ENCODE data around the gene FBLIM1.

FBLIM1 gene

GRCh38 chr1:15730936-15731335, 27.7 kb upstream of the FBLIM1 start:
- no peak for TF ChIP-seq CTCF (IDR thresholded peaks at IDR 0.05; ENCODE audit: low read depth, low read length, missing control alignments)
- no peak for DNase-seq (ENCODE audit: low read depth)
- H3K4me3 ChIP-seq (ENCODE audit: low read depth, low read length) = no peak overlapping the region

- DNase-seq (ENCODE audit: low read depth) = no peak
- TF ChIP-seq CTCF (IDR thresholded peaks at IDR 0.05; ENCODE audit: low read depth, low read length, missing control alignments) = no peak
- no peak overlapping the region for H3K4me3 ChIP-seq (ENCODE audit: low read depth, low read length)
Observed at GRCh38 chr1:15731735-15732685, 26.6 kb upstream of the FBLIM1 start.

GRCh38 chr1:15732686-15733081, 25.9 kb upstream of the FBLIM1 start:
- no peak overlapping the region for H3K4me3 ChIP-seq (ENCODE audit: low read depth, low read length)
- DNase-seq (ENCODE audit: low read depth) = no peak
- no peak for TF ChIP-seq CTCF (IDR thresholded peaks at IDR 0.05; ENCODE audit: low read depth, low read length, missing control alignments)

GRCh38 chr1:15733218-15733725, 25.3 kb upstream of the FBLIM1 start:
- TF ChIP-seq CTCF (IDR thresholded peaks at IDR 0.05; ENCODE audit: low read depth, low read length, missing control alignments) = no peak
- DNase-seq (ENCODE audit: low read depth) = no peak
- no peak overlapping the region for H3K4me3 ChIP-seq (ENCODE audit: low read depth, low read length)

- TF ChIP-seq CTCF (IDR thresholded peaks at IDR 0.05; ENCODE audit: low read depth, low read length, missing control alignments) = no peak
- no peak overlapping the region for H3K4me3 ChIP-seq (ENCODE audit: low read depth, low read length)
- DNase-seq (ENCODE audit: low read depth) = no peak
Observed at GRCh38 chr1:15733726-15734226, 24.8 kb upstream of the FBLIM1 start.

- no peak for DNase-seq (ENCODE audit: low read depth)
- TF ChIP-seq CTCF (IDR thresholded peaks at IDR 0.05; ENCODE audit: low read depth, low read length, missing control alignments) = no peak
- H3K4me3 ChIP-seq (ENCODE audit: low read depth, low read length) = no peak overlapping the region
Observed at GRCh38 chr1:15734296-15734695, 24.3 kb upstream of the FBLIM1 start.
